ENCODE results near the gene SLC39A2. TPM values are rescaled to one million over a fixed set of nuclear protein-coding genes. Genes with fewer than 3 reads are reported as not detected.
"Not testable (repeated sequence)": the region's sequence is repeated elsewhere in the genome, so short reads cannot be mapped to it uniquely, and the experiment has no call there.

The SLC39A2 gene
- total RNA-seq, 4 donors from 2014 or later = not detected

DNA sequence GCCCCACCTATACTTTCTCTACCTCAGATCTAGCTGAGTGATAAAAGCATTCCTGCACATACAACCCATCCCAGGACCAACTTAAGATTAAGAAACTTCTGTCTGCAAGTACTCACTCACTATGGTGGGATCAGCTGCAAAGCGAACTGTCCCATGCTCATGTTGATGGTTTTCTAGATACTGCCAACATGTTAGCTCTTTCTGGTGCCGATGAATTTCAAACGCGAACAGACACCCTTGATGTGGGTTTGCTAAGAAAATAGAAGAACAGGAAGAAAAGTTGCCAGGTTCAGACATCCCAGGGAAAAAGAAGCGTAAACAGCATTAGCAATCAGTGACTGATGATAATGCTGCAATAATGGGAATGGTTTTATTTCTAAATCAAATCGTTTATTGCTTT is 1.5 kb upstream of the SLC39A2 start:
- TF ChIP-seq, protein P1, sequence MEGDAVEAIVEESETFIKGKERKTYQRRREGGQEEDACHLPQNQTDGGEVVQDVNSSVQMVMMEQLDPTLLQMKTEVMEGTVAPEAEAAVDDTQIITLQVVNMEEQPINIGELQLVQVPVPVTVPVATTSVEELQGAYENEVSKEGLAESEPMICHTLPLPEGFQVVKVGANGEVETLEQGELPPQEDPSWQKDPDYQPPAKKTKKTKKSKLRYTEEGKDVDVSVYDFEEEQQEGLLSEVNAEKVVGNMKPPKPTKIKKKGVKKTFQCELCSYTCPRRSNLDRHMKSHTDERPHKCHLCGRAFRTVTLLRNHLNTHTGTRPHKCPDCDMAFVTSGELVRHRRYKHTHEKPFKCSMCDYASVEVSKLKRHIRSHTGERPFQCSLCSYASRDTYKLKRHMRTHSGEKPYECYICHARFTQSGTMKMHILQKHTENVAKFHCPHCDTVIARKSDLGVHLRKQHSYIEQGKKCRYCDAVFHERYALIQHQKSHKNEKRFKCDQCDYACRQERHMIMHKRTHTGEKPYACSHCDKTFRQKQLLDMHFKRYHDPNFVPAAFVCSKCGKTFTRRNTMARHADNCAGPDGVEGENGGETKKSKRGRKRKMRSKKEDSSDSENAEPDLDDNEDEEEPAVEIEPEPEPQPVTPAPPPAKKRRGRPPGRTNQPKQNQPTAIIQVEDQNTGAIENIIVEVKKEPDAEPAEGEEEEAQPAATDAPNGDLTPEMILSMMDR (IDR thresholded peaks at IDR 0.05) = no peak
- ATAC-seq (ENCODE audit: low FRiP score) (no peak), DNase-seq (ENCODE audit: low spot score) (no peak)

DNA sequence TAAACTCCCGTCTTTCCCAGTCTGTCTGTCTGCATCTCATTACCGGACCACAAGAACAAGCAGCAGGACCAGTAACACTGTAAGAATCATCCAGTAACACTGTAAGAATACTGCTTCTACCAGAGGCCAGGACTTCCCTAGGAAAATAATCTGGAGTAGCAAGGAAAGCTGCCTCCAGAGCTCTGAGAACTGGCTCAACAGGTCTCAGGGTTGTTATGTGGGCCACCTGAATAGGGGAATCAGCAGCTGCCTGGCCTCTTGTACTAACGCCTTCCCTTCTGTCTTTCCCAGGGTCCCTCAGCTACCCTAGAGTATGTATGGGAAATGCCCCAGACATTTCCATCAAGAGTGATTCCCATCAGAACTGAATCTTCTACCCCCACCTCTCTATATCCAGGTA is 954 bp upstream of the SLC39A2 start:
- ATAC-seq (ENCODE audit: low FRiP score) (no peak), DNase-seq (ENCODE audit: low spot score) (no peak)
- TF ChIP-seq, protein P1 (IDR thresholded peaks at IDR 0.05) = no peak

DNA sequence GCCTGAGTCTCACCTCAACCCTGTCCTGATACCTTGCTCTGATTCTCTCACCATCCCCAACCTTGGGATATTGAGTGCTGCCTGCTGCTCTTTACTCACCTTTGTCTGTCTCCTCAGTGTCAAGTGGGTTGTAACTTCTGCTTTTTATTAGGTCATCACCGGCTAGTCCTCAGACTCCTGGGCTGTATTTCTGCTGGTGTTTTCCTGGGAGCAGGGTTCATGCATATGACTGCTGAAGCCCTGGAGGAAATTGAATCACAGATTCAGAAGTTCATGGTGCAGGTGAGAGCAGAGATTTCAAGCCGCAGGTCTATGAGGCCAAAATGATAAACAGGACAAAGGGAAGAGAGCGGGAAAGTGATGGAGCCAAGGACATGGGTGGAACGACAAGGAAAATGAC is 498 bp downstream of the SLC39A2 start:
- no peak for ATAC-seq (ENCODE audit: low FRiP score)

DNA sequence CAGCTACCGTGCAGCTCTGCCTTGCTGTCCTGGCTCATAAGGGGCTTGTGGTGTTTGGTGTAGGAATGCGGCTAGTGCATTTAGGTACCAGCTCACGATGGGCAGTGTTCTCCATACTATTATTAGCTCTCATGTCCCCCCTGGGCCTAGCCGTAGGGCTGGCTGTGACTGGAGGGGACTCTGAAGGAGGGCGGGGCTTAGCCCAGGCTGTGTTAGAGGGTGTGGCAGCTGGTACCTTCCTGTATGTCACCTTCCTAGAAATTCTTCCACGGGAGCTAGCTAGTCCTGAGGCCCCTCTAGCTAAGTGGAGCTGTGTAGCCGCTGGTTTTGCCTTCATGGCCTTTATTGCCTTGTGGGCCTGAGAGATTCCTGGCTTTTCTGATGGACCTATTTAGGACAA is 2.1 kb downstream of the SLC39A2 start:
- ATAC-seq (ENCODE audit: low FRiP score) = no peak
- no peak for DNase-seq (ENCODE audit: low spot score)
- TF ChIP-seq, protein P1 (IDR thresholded peaks at IDR 0.05) = no peak

More for the DNA sequence above, 498 bp downstream of the SLC39A2 start:
- no peak for DNase-seq (ENCODE audit: low spot score)
- TF ChIP-seq, protein P1 (IDR thresholded peaks at IDR 0.05) = no peak

DNA sequence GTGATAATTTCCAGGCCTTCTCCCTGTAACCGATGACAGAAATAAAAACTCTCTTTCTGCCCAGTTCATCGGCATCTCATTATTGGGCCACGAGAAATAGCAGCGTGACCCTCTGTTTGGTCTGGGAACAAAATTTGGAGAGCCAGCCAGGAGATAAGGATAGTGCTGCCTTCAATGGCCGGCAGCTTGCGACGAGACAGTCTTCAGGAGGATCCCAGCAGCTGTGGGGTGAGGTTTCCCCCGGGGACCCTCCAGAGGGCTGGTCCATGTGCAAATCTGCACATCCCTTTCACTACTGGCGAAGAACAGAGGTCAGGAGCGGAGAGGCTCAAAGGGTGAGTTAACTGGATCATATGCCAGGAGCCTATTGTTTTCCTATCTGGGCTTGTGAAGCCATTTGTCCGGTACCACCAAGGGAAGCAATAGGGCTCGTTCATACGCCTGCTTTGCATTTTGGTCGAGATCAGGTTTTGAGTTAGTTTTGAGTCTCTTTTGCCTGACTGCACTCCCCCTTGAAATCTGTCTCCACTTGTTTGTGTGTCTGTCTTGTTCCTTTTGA is 4.8 kb downstream of the SLC39A2 start:
- no peak for DNase-seq (ENCODE audit: low spot score)
- ATAC-seq (ENCODE audit: low FRiP score) = no peak
- TF ChIP-seq, protein P1 (IDR thresholded peaks at IDR 0.05) = no peak

DNA sequence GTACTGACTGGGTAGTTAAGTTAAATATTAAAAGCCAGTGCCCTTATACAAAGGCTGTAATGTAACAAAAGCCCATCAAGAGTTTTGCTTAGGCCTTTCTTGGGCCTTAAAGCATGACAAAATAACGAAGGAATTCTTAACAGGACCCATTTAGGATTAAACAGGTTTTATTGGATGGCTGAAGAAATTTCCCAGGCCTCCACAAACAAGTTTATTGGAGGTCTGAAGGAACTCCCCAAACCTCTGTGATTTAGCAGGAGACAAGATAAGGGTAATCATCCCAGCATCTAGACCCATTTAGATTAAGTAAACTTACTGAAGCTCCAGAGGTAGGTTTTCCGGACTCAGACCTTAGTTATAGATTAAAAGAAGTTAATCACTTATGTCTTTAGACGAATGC is 10.6 kb downstream of the SLC39A2 start:
- DNase-seq (ENCODE audit: low spot score); ATAC-seq (ENCODE audit: low FRiP score): not testable (repeated sequence)

DNA sequence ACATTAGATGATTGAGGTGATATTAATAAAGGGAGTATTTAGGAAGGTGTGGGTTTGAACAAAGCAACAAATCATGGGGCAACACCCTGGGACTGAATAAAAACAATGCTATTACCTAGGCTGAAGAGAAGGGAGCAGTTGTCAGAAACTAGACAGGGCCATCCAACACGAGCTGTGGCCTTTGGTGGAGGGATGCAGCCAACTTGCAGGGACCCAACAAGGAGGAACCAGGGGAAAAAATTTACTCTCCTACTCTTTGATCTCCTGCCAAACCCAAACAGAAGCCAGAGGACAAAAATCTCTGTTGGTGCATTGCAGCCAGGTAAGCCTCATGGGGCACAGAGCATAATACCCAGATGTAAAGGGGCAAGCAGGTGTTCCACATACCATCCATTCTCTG is 12.0 kb downstream of the SLC39A2 start:
- TF ChIP-seq, protein P1 (IDR thresholded peaks at IDR 0.05) = no peak
- no peak for DNase-seq (ENCODE audit: low spot score)

More for the DNA sequence above, 12.0 kb downstream of the SLC39A2 start:
- ATAC-seq (ENCODE audit: low FRiP score) = no peak

Measured in omental fat pad (tissue), 4 donors.